ENCODE results near the gene CARD9. TPM values are rescaled to one million over a fixed set of nuclear protein-coding genes. Genes with fewer than 3 reads are reported as not detected.

The CARD9 gene
- total RNA-seq, 1 donor from 2014 or later = 1.9 TPM

- no peak for DNase-seq (ENCODE audit: low spot score)
- H3K27ac Mint-ChIP-seq (ENCODE audit: unreplicated experiment) = no peak overlapping the region
- H3K4me3 Mint-ChIP-seq (ENCODE audit: unreplicated experiment) = no peak overlapping the region
- H3K27me3 Mint-ChIP-seq (ENCODE audit: low read depth) = peaks cover 5% of the 10 kb centered on the region
- H3K4me1 Mint-ChIP-seq (ENCODE audit: low read depth) = no peaks in the 10 kb centered on the region
- no peak for TF ChIP-seq CTCF (IDR thresholded peaks at IDR 0.05)
- H3K36me3 Mint-ChIP-seq (ENCODE audit: low read depth) = peaks cover 7% of the 10 kb centered on the region
- H3K9me3 Mint-ChIP-seq (ENCODE audit: low read depth) = peaks cover 28% of the 10 kb centered on the region
Observed at GRCh38 chr9:136318776-136319241, 54.7 kb downstream of the CARD9 start.

- no peak for TF ChIP-seq CTCF (IDR thresholded peaks at IDR 0.05)
- Mint-ChIP-seq H3K36me3 (ENCODE audit: low read depth) (peaks cover 7% of the 10 kb centered on the region), H3K27ac (ENCODE audit: unreplicated experiment) (no peak overlapping the region), H3K4me1 (ENCODE audit: low read depth) (no peaks in the 10 kb centered on the region), H3K4me3 (ENCODE audit: unreplicated experiment) (no peak overlapping the region), H3K27me3 (ENCODE audit: low read depth) (peaks cover 5% of the 10 kb centered on the region), H3K9me3 (ENCODE audit: low read depth) (peaks cover 28% of the 10 kb centered on the region)
- DNase-seq (ENCODE audit: low spot score) = no peak
Observed at GRCh38 chr9:136318111-136318775, 55.2 kb downstream of the CARD9 start.

- no peak for DNase-seq (ENCODE audit: low spot score)
- Mint-ChIP-seq H3K4me3 (ENCODE audit: unreplicated experiment) (no peak overlapping the region), H3K4me1 (ENCODE audit: low read depth) (no peaks in the 10 kb centered on the region), H3K27me3 (ENCODE audit: low read depth) (peaks cover 5% of the 10 kb centered on the region), H3K27ac (ENCODE audit: unreplicated experiment) (no peak overlapping the region), H3K36me3 (ENCODE audit: low read depth) (peaks cover 7% of the 10 kb centered on the region), H3K9me3 (ENCODE audit: low read depth) (peaks cover 28% of the 10 kb centered on the region)
- no peak for TF ChIP-seq CTCF (IDR thresholded peaks at IDR 0.05)
Observed at GRCh38 chr9:136317695-136318094, 55.8 kb downstream of the CARD9 start.

- Mint-ChIP-seq H3K27ac (ENCODE audit: unreplicated experiment) (no peak overlapping the region), H3K4me1 (ENCODE audit: low read depth) (no peaks in the 10 kb centered on the region), H3K4me3 (ENCODE audit: unreplicated experiment) (no peak overlapping the region), H3K9me3 (ENCODE audit: low read depth) (peaks cover 28% of the 10 kb centered on the region), H3K27me3 (ENCODE audit: low read depth) (peaks cover 1% of the 10 kb centered on the region), H3K36me3 (ENCODE audit: low read depth) (peaks cover 7% of the 10 kb centered on the region)
- no peak for TF ChIP-seq CTCF (IDR thresholded peaks at IDR 0.05)
- DNase-seq (ENCODE audit: low spot score) = no peak
Observed at GRCh38 chr9:136316896-136317676, 56.4 kb downstream of the CARD9 start.

GRCh38 chr9:136316271-136316751, 57.2 kb downstream of the CARD9 start:
- DNase-seq (ENCODE audit: low spot score) = no peak
- Mint-ChIP-seq H3K27ac (ENCODE audit: unreplicated experiment) (no peak overlapping the region), H3K4me3 (ENCODE audit: unreplicated experiment) (no peak overlapping the region), H3K27me3 (ENCODE audit: low read depth) (no peaks in the 10 kb centered on the region), H3K4me1 (ENCODE audit: low read depth) (no peaks in the 10 kb centered on the region), H3K36me3 (ENCODE audit: low read depth) (peaks cover 7% of the 10 kb centered on the region), H3K9me3 (ENCODE audit: low read depth) (peaks cover 27% of the 10 kb centered on the region)
- TF ChIP-seq CTCF (IDR thresholded peaks at IDR 0.05) = no peak

Data from chondrocyte (in vitro differentiated cells).